Measurements from ENCODE around the gene VSIG4.

DNA sequence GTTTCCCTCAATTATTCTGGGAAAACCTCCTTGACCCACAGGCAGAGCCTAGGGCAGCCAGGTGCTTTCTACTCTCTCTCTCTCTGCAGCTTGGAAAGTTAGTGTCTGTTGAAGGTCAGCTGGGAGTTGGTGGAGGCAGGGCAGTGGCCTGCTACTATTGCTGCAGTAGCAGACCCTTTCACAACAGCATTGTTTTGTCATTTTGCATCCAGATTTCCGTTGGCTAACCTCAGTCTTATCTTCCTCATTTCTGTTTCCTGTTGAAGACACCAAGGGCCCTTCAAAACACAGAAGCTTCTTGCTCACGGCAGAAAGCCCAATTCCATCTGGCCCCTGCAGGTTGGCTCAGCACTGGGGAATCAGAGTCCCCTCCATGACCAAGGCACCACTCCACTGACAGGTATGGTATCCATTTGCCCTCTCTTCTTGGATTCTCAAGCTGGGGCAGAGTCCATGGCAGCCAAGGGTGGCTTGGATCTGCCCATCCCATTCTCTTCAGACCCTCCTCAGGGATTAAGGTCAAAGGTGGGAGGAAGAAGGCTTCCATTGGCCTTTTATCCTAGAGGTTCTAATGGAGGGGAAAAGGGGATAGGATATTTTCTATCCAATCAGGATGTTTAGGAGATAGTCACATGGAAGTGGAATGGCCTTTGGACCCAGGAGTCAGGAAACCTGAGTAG is 24.6 kb downstream of the VSIG4 start:
- TF ChIP-seq ZNF274 (IDR thresholded peaks at IDR 0.05; ENCODE audit: low read depth, low read length) (no peak), SUZ12 (IDR thresholded peaks at IDR 0.05; ENCODE audit: extremely low read depth, insufficient read depth, insufficient read length) (no peak)

Measured in NT2/D1 (cell line).